Measurements from ENCODE around the gene PIP4K2A. TPM values are rescaled to one million over a fixed set of nuclear protein-coding genes. Genes with fewer than 3 reads are reported as not detected.

The PIP4K2A gene
- total RNA-seq, 4 donors from 2014 or later = 29.3 to 52.4 (median 34.5) TPM

GRCh38 chr10:22544325-22545068, 169.9 kb downstream of the PIP4K2A start:
- Histone ChIP-seq H3K4me1 (no peaks in the 10 kb centered on the region), H3K27me3 (no peaks in the 10 kb centered on the region), H3K36me3 (peaks cover 0 to 84% (median 5%) of the 10 kb centered on the region in 3 donors), H3K4me3 (no peak overlapping the region), H3K9me3 (no peaks in the 10 kb centered on the region), H3K27ac (no peak overlapping the region)
- WGBS, 2 donors = 92 to 95% methylated on average over 12 of the region's 12 CpGs
- TF ChIP-seq CTCF (IDR thresholded peaks at IDR 0.05) = no peak
- TF ChIP-seq POLR2A (IDR thresholded peaks at IDR 0.05) = no peak
- TF ChIP-seq EP300 (IDR thresholded peaks at IDR 0.05) = no peak
- no peak for DNase-seq (ENCODE audit: low spot score in 2 of 2)

GRCh38 chr10:22542773-22543172, 171.6 kb downstream of the PIP4K2A start:
- Histone ChIP-seq H3K27ac (no peak overlapping the region), H3K36me3 (peaks cover 0 to 98% (median 5%) of the 10 kb centered on the region in 3 donors), H3K27me3 (no peaks in the 10 kb centered on the region), H3K9me3 (no peaks in the 10 kb centered on the region), H3K4me3 (no peak overlapping the region), H3K4me1 (no peaks in the 10 kb centered on the region)
- TF ChIP-seq EP300 (IDR thresholded peaks at IDR 0.05) (no peak), POLR2A (IDR thresholded peaks at IDR 0.05) (no peak), CTCF (IDR thresholded peaks at IDR 0.05) (no peak)
- WGBS, 2 donors = 70 to 74% methylated on average over 7 of the region's 7 CpGs
- no peak for DNase-seq (ENCODE audit: low spot score in 2 of 2)

GRCh38 chr10:22541900-22542299, 172.5 kb downstream of the PIP4K2A start:
- 88 to 93% methylated on average over 10 of the region's 10 CpGs for WGBS, 2 donors
- H3K4me1 ChIP-seq = no peaks in the 10 kb centered on the region

GRCh38 chr10:22539579-22540298, 174.6 kb downstream of the PIP4K2A start:
- Histone ChIP-seq H3K4me3 (no peak overlapping the region), H3K4me1 (no peaks in the 10 kb centered on the region), H3K27me3 (no peaks in the 10 kb centered on the region), H3K9me3 (no peaks in the 10 kb centered on the region), H3K36me3 (peaks cover 0 to 96% (median 0%) of the 10 kb centered on the region in 3 donors), H3K27ac (no peak overlapping the region)
- TF ChIP-seq EP300 (IDR thresholded peaks at IDR 0.05) = no peak
- TF ChIP-seq CTCF (IDR thresholded peaks at IDR 0.05) = no peak
- no peak for DNase-seq (ENCODE audit: low spot score in 2 of 2)
- WGBS, 2 donors = 85% methylated on average over 11 of the region's 11 CpGs

More at GRCh38 chr10:22541900-22542299, 172.5 kb downstream of the PIP4K2A start:
- H3K36me3 ChIP-seq = peaks cover 0 to 98% (median 0%) of the 10 kb centered on the region in 3 donors
- DNase-seq (ENCODE audit: low spot score in 2 of 2) = no peak
- H3K9me3 ChIP-seq = no peaks in the 10 kb centered on the region
- TF ChIP-seq EP300 (IDR thresholded peaks at IDR 0.05) = no peak
- TF ChIP-seq CTCF (IDR thresholded peaks at IDR 0.05) = no peak
- no peak for TF ChIP-seq POLR2A (IDR thresholded peaks at IDR 0.05)
- no peaks in the 10 kb centered on the region for H3K27me3 ChIP-seq
- H3K27ac ChIP-seq = no peak overlapping the region
- H3K4me3 ChIP-seq = no peak overlapping the region

GRCh38 chr10:22537810-22538209, 176.6 kb downstream of the PIP4K2A start:
- no peak overlapping the region for H3K4me3 ChIP-seq
- no peak for TF ChIP-seq POLR2A (IDR thresholded peaks at IDR 0.05)
- no peak for TF ChIP-seq CTCF (IDR thresholded peaks at IDR 0.05)
- no peak for TF ChIP-seq EP300 (IDR thresholded peaks at IDR 0.05)
- H3K27me3 ChIP-seq = no peaks in the 10 kb centered on the region
- no peaks in the 10 kb centered on the region for H3K9me3 ChIP-seq
- peaks cover 0 to 87% (median 0%) of the 10 kb centered on the region in 3 donors for H3K36me3 ChIP-seq
- H3K4me1 ChIP-seq = no peaks in the 10 kb centered on the region
- 48% methylated on average over 4 of the region's 6 CpGs; no CpG with 5 or more reads in 1 of the 2 donors for WGBS, 2 donors
- no peak overlapping the region for H3K27ac ChIP-seq
- no peak for DNase-seq (ENCODE audit: low spot score in 2 of 2)
